ENCODE results near the gene VPS26C.

Gene VPS26C

GRCh38 chr21:37263827-37264600, 3.1 kb downstream of the VPS26C start:
- no peak for DNase-seq

GRCh38 chr21:37259426-37259825, 7.7 kb downstream of the VPS26C start:
- DNase-seq: no peak

GRCh38 chr21:37257967-37258877, 8.9 kb downstream of the VPS26C start:
- peak; percentile 84 for DNase-seq

- DNase-seq: peak; percentile 63
Observed at GRCh38 chr21:37257511-37257966, 9.6 kb downstream of the VPS26C start.

- DNase-seq: no peak
Observed at GRCh38 chr21:37253991-37254390, 13.1 kb downstream of the VPS26C start.

- no peak for DNase-seq
Observed at GRCh38 chr21:37251294-37251634, 15.9 kb downstream of the VPS26C start.

GRCh38 chr21:37249112-37249904, 17.8 kb downstream of the VPS26C start:
- no peak for DNase-seq

GRCh38 chr21:37248298-37248697, 18.8 kb downstream of the VPS26C start:
- DNase-seq: no peak

- DNase-seq: no peak
Observed at GRCh38 chr21:37245151-37245550, 22.0 kb downstream of the VPS26C start.

GRCh38 chr21:37244501-37245095, 22.5 kb downstream of the VPS26C start:
- DNase-seq: peak; percentile 61

- DNase-seq: no peak
Observed at GRCh38 chr21:37243961-37244360, 23.2 kb downstream of the VPS26C start.

- no peak for DNase-seq
Observed at GRCh38 chr21:37241426-37241825, 25.7 kb downstream of the VPS26C start.

- no peak for DNase-seq
Observed at GRCh38 chr21:37240978-37241377, 26.2 kb downstream of the VPS26C start.

GRCh38 chr21:37237764-37238163, 29.4 kb downstream of the VPS26C start:
- DNase-seq: no peak

- DNase-seq: no peak
Observed at GRCh38 chr21:37237346-37237745, 29.8 kb downstream of the VPS26C start.

- DNase-seq: no peak
Observed at GRCh38 chr21:37233551-37234146, 33.5 kb downstream of the VPS26C start.

- DNase-seq: no peak
Observed at GRCh38 chr21:37232274-37233018, 34.7 kb downstream of the VPS26C start.

GRCh38 chr21:37231671-37232070, 35.5 kb downstream of the VPS26C start:
- no peak for DNase-seq

GRCh38 chr21:37231249-37231645, 35.9 kb downstream of the VPS26C start:
- DNase-seq: no peak

- no peak for DNase-seq
Observed at GRCh38 chr21:37230632-37231248, 36.4 kb downstream of the VPS26C start.

- no peak for DNase-seq
Observed at GRCh38 chr21:37228003-37228400, 39.1 kb downstream of the VPS26C start.
